Activated CD4-positive, alpha-beta memory T cell treated with anti-CD3 and anti-CD28 coated beads for 36 hours (primary cell): Measurements from ENCODE around the gene LMAN1L. TPM values are rescaled to one million over a fixed set of nuclear protein-coding genes. Genes with fewer than 3 reads are reported as not detected.

Source experiments
- CTCF ChIA-PET: fragments of 350-600 bp; sonication (Branson Sonifier 250); formaldehyde crosslinking; loops from one replicate; lab custom pipeline; 2021; ENCODE audit warnings: antibody characterized with exemption, inconsistent platforms; lab: Charles Lee
- POLR2A ChIA-PET: fragments of 350-600 bp; sonication (Branson Sonifier 250); formaldehyde crosslinking; loops from one replicate; lab custom pipeline; 2021; ENCODE audit warnings: antibody characterized with exemption; lab: Charles Lee
- DNase-seq: peaks from one replicate; pipeline ENCODE4 v3.0.0-alpha.2; 2020
- H3K27ac Mint-ChIP-seq: one replicate; pipeline ENCODE4 v1.8.0; 2021; ENCODE audit warnings: mixed read lengths
- H3K27me3 Mint-ChIP-seq: one replicate; pipeline ENCODE4 v1.8.0; 2021; ENCODE audit warnings: mixed read lengths
- H3K36me3 Mint-ChIP-seq: one replicate; pipeline ENCODE4 v1.8.0; 2021; ENCODE audit warnings: mixed read lengths
- H3K4me1 Mint-ChIP-seq: one replicate; pipeline ENCODE4 v1.8.0; 2021; ENCODE audit warnings: low read depth, mixed read lengths
- H3K4me3 Mint-ChIP-seq: one replicate; pipeline ENCODE4 v1.8.0; 2021; ENCODE audit warnings: mild to moderate bottlenecking, mixed read lengths
- H3K9me3 Mint-ChIP-seq: one replicate; pipeline ENCODE4 v1.8.0; 2021; ENCODE audit warnings: mixed read lengths
- intact Hi-C: fragments of 100-400 bp; cut with micrococcal nuclease; formaldehyde crosslinking; loops from one replicate; pipeline ENCODE4 v1.15.1; 2023
- total RNA-seq, 2 experiments: library from RNA; stranded (reverse); gene quantifications; one replicate each; pipeline ENCODE4 v1.2.3, GENCODE V29; 2021

Gene LMAN1L
- total RNA-seq, 2 experiments from 2014 or later, result not detected

DNA sequence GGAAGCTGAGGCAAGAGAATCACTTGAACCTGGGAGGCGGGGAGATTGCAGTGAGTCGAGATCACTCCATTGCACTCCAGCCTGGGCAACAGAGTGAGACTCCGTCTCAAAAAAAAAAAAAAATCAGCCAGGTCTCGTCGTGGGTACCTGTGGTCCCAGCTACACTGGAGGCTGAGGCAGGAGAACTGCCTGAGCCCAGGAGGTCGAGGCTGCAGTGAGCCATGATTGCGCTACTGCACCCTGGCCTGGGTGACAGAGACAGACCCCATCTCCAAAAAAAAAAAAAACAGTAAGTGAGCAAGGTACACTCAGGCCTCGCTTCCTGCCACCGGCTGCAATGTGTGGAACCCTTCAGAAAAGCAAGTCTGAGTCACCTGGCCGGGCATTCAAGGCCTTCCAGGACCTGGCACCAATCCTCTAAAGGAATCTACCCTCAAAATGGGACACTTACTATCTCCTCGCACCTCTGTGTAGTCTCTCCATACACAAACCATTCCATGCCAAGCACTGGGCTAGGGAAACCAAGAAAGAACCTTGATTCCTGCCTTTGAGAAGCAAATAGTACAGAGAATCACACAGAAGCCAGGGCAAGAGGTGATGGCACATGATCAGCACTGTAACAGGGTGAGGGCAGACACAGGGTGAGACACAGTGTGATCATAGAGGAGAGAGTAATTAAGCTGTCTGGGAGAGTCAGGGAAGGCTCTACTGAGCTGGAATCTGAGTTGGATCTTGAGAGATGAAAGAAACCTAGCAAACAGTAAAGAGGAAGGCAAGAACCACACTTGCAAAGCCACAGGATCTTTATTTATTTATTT lies 50.8 kb downstream of the LMAN1L start:
- Mint-ChIP-seq H3K9me3 (no peaks in the 10 kb centered on the region), H3K36me3 (peaks cover 12% of the 10 kb centered on the region), H3K27me3 (no peaks in the 10 kb centered on the region), H3K27ac (peak overlapping the region; percentile 59), H3K4me3 (no peak overlapping the region), H3K4me1 (peaks cover 50% of the 10 kb centered on the region)
- CTCF ChIA-PET, result interaction anchor here (1.1 kb wide), 1 partner anchor 38 kb away, joined by 4 read pairs; no protein-coding TSS in a partner anchor
- POLR2A ChIA-PET, result no interaction called here
- intact Hi-C loops, result no loop called here
- DNase-seq, result no peak

DNA sequence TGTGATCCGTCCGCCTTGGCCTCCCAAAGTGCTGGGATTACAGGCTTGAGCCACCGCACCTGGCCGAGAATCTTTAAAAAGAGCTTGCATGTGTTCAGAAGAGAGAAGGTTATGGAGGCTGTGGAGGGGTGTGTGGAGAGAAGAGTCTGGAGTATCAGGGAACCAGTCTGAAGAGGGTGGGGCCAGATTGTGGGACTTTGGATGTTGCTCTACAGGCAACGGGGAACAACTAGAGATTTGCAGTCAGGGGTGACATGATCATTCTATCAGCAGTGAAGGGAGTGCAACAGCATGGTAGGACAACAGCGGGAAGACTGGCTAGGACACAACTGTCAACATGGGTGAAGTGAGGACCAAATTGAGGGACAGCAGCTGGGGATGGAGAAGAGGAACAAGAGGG lies 51.7 kb downstream of the LMAN1L start:
- Mint-ChIP-seq H3K27me3 (no peaks in the 10 kb centered on the region), H3K27ac (peak overlapping the region; percentile 26), H3K36me3 (peaks cover 12% of the 10 kb centered on the region), H3K9me3 (no peaks in the 10 kb centered on the region), H3K4me1 (peaks cover 51% of the 10 kb centered on the region), H3K4me3 (no peak overlapping the region)
- DNase-seq, result no peak
- intact Hi-C loops, result no loop called here
- CTCF ChIA-PET, result interaction anchor here (0.6 kb wide), 1 partner anchor 24 kb away, joined by 3 read pairs; no protein-coding TSS in a partner anchor
- POLR2A ChIA-PET, result interaction anchor here (0.7 kb wide), 1 partner anchor 29 kb away, joined by 3 read pairs; no protein-coding TSS in a partner anchor

DNA sequence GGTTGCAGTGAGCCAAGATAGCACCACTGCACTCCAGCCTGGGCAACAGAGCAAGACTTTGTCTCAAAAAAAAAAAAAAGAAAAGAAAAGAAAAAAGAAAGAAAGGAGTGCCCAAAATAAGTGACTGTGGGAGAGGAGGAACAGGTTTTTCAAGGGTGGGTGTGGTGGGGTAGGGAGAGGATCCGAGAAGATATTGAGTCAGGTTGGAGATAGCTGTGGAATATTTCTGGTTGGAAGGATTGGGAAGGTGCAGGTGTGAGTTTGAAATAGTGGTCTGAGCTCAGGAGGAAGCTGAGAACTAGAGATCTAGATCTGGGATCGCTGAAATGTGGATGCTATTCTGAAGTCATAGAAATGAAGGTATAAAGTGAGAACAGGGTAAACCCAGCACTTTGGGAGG lies 52.7 kb downstream of the LMAN1L start:
- intact Hi-C loops, result no loop called here
- Mint-ChIP-seq H3K4me3 (no peak overlapping the region), H3K36me3 (peaks cover 14% of the 10 kb centered on the region), H3K27ac (peak overlapping the region; percentile 38), H3K27me3 (no peaks in the 10 kb centered on the region), H3K4me1 (peaks cover 58% of the 10 kb centered on the region), H3K9me3 (no peaks in the 10 kb centered on the region)
- DNase-seq, result no peak
- CTCF ChIA-PET, result no interaction called here
- POLR2A ChIA-PET, result interaction anchor here (0.6 kb wide), 1 partner anchor 93 kb away, joined by 4 read pairs; no protein-coding TSS in a partner anchor

DNA sequence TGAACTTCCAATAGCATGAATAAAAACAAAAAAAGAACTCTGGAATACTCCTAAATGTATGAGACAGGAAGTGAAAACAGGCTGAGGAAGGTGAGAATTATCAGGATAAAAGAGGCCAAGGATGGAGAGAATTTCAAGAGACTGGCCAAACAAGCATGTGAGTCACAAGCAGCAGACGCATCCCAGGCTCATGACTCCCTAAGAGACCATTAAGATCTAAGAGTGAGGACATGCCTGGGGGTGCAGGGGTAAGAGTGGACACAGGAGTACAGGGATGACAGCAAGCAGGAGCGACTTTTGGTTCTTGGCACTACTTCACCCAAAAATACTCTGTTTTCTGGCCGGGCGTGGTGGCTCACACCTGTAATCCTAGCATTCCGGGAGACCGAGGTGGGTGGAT lies 53.5 kb downstream of the LMAN1L start:
- intact Hi-C loops, result no loop called here
- Mint-ChIP-seq H3K4me3 (no peak overlapping the region), H3K4me1 (peaks cover 66% of the 10 kb centered on the region), H3K27me3 (no peaks in the 10 kb centered on the region), H3K9me3 (no peaks in the 10 kb centered on the region), H3K36me3 (peaks cover 15% of the 10 kb centered on the region), H3K27ac (peak overlapping the region; percentile 44)
- CTCF ChIA-PET, result interaction anchor here (1.1 to 5.4 kb wide), 2 partner anchors 36 to 78 kb away, joined by 3 to 49 read pairs; no protein-coding TSS in a partner anchor
- DNase-seq, result no peak
- POLR2A ChIA-PET, result no interaction called here

DNA sequence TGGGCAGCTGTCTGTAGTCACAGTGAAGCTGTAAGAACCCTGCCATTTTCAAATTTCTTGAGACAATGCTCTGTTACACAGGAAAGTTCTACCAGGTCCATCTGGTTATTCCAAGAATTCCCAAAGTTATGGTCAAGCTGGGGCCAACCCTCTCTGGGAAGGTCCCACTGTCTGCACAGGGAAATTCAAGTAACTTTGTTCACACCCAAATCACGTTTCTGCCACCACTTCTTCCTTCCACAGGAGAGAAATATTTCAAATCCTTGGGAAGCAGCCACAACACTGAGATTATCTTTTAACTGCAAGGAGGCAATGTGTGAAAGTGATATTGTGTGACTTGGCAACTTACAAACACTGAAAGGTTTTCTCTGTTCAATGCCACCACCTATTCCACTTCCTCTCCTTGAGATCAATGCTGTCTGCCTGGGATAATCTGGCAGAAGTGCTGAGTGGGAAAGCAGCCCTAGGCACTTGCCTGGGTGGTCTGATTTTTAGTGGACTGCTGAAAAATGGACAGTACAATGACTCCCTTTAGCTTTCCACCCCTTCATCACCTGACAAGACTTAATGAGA lies 54.9 kb downstream of the LMAN1L start:
- no peak overlapping the region for H3K4me3 Mint-ChIP-seq
- intact Hi-C loops, result no loop called here
- ChIA-PET CTCF (interaction anchor here (0.7 to 5.4 kb wide), 2 partner anchors 22 to 34 kb away, joined by 3 to 49 read pairs; no protein-coding TSS in a partner anchor), POLR2A (no interaction called here)
- peak overlapping the region; percentile 81 for H3K27ac Mint-ChIP-seq
- no peaks in the 10 kb centered on the region for H3K27me3 Mint-ChIP-seq
- no peak for DNase-seq
- peaks cover 79% of the 10 kb centered on the region for H3K4me1 Mint-ChIP-seq
- peaks cover 19% of the 10 kb centered on the region for H3K36me3 Mint-ChIP-seq
- H3K9me3 Mint-ChIP-seq, result no peaks in the 10 kb centered on the region

DNA sequence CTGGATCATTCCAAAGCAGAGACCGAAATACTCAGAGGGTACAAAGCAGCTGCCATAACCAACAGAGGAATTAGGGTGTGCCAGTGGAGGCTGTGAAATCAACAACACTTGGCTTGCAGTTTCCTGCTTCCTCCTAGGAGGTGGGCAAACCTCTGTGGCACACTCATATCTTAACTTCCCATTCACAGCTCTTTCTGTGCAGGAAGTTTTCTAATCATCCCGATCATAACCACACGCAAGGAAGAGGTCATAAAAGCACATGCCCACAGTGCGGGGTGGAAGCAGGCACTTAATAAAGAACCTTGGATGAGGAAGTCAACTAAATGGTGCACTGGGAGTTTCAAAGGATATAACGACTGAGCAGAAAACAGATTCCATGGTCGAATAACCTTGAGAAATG lies 55.4 kb downstream of the LMAN1L start:
- no peak overlapping the region for H3K4me3 Mint-ChIP-seq
- peaks cover 82% of the 10 kb centered on the region for H3K4me1 Mint-ChIP-seq
- H3K27me3 Mint-ChIP-seq, result no peaks in the 10 kb centered on the region
- H3K27ac Mint-ChIP-seq, result peak overlapping the region; percentile 81
- peaks cover 23% of the 10 kb centered on the region for H3K36me3 Mint-ChIP-seq
- intact Hi-C loops, result no loop called here
- ChIA-PET POLR2A (interaction anchor here (0.8 kb wide), 1 partner anchor 81 kb away, joined by 4 read pairs; no protein-coding TSS in a partner anchor), CTCF (interaction anchor here (0.7 to 5.4 kb wide), 2 partner anchors 21 to 34 kb away, joined by 3 to 49 read pairs; no protein-coding TSS in a partner anchor)
- no peaks in the 10 kb centered on the region for H3K9me3 Mint-ChIP-seq
- no peak for DNase-seq

DNA sequence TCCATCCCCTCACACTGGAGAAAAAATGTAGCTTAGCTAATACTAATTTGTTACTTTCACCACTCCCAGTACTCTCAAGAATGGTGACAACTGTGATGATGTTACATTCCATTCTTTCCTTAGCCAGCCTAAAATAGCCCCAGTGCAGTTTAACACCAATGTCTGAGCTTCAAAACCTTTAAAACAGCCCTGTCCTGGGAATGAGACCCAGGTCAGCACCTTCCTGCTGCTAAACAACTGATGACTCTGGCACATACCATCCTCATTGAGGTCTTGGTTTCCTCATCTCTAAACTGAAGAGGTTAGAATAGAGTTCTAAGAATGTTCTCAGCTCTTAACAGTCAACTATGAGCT lies 56.7 kb downstream of the LMAN1L start:
- ChIA-PET POLR2A (interaction anchor here (0.8 to 1.6 kb wide), 8 partner anchors 11 to 92 kb away, joined by 3 to 9 read pairs (median 8); partner anchors contain the start of genes MPI and ULK3), CTCF (interaction anchor here (0.9 to 5.4 kb wide), 13 partner anchors 11 to 99 kb away, joined by 3 to 49 read pairs (median 5); partner anchors contain the start of gene ULK3)
- Mint-ChIP-seq H3K36me3 (peaks cover 21% of the 10 kb centered on the region), H3K4me3 (peak overlapping the region; percentile 45), H3K27ac (peak overlapping the region; percentile 91), H3K4me1 (peaks cover 78% of the 10 kb centered on the region), H3K27me3 (no peaks in the 10 kb centered on the region), H3K9me3 (no peaks in the 10 kb centered on the region)
- DNase-seq, result no peak
- intact Hi-C loops, result no loop called here

DNA sequence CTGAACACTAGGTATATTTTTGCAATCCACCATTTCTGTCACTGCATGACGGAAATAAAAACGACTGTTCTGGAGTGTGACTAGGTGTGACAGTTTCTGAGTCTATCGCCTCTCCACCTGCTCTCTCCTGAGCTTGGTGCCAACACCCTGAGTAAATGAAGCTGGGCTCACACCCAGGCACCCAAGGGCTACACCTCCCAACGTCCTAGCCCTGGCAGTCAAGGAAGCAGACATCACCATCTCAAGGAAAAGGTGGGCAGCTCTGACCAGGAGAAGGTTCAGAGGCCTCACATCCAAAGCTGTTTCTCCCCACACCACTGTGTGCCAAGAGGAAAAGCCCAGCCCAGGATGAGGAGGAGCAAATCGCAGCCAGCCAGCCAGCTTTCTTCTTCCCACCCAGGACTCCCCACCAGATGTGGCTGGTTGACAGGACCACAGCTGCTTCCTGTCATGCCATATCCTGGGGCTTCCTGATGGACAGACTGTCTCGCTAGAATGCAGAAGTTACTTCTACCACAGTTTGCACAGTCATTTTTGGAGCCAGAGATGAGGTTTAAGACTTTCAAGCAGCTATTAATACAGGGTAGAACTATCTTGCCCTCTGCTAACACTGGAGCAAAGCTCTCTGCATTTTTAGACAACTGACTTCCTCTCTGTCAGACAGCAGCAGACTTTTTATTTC lies 57.2 kb downstream of the LMAN1L start:
- Mint-ChIP-seq H3K9me3 (no peaks in the 10 kb centered on the region), H3K27ac (peak overlapping the region; percentile 91), H3K27me3 (no peaks in the 10 kb centered on the region), H3K36me3 (peaks cover 21% of the 10 kb centered on the region), H3K4me1 (peaks cover 74% of the 10 kb centered on the region), H3K4me3 (peak overlapping the region; percentile 45)
- ChIA-PET POLR2A (interaction anchor here (0.8 to 1.7 kb wide), 11 partner anchors 12 to 329 kb away, joined by 3 to 9 read pairs (median 8); partner anchors contain the start of genes ARID3B, FAM219B, MPI and ULK3), CTCF (interaction anchor here (0.6 to 5.4 kb wide), 16 partner anchors 12 to 231 kb away, joined by 3 to 49 read pairs (median 6); partner anchors contain the start of gene ULK3)
- intact Hi-C loops, result loop anchor here (1.0 to 10.0 kb wide), 4 partner anchors 25 to 582 kb away; partner anchors contain the start of genes C15orf39 and SIN3A
- DNase-seq, result peak; percentile 78

DNA sequence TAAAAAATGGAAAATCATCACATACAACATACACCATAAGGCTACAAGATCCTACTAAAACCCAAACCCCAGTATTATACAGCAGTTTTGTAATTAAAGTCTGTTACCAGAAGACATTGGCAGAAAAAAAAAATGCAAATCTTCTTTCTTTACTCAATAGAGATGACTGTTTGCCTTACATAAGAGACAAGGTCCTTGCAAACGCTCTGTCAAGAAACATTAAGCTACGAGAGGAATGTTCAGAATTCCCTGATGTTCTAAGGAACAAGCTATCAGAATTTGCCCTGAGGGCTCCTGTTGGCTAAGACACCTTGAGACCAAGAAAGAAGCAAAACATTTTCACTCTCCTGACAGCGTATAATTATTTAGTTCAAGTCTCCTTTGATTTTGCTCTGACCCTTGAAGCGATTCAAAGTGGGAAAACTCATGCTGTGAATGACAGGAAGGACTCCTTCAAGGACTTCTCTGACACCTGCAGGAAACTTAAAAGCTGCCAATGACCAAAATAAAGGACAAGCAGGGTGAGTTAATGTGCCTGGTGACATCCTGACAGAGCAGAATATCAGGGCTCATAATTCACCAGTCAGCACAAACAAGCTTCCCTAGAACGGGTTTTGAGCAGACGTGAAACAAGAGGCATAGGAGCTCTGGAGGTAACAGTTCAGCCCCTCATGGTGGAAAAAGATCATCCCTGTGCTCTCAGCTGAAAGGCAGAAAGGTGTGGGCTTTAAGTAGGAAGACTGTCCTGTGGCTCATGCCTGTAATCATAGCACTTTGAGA lies 58.0 kb downstream of the LMAN1L start:
- ChIA-PET CTCF (interaction anchor here (0.6 to 5.4 kb wide), 16 partner anchors 17 to 231 kb away, joined by 3 to 49 read pairs (median 6); partner anchors contain the start of genes MPI and ULK3), POLR2A (interaction anchor here (0.7 to 1.7 kb wide), 11 partner anchors 13 to 330 kb away, joined by 3 to 9 read pairs (median 5); partner anchors contain the start of genes ARID3B, FAM219B, MPI and ULK3)

DNA sequence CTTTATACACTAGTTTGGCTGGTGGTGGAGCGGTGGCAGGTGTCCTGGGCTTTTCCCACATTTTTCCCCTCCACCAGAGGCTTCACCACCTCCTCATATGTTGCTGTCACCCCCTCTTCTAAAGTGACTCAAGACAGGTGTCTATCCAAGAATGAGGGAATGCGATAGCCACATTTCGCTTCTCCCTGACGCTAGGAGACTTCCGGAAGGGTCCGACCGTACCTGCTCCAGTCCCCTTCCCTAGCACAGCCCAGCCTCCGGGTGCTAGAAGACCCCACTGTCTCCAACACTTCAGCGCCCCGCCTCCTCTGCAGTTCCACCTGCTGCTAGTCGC lies 60.0 kb downstream of the LMAN1L start:
- CTCF ChIA-PET, result interaction anchor here (0.6 to 4.9 kb wide), 2 partner anchors 20 to 29 kb away, joined by 3 to 35 read pairs; no protein-coding TSS in a partner anchor
- no peak for DNase-seq
- Mint-ChIP-seq H3K9me3 (no peaks in the 10 kb centered on the region), H3K4me3 (peak overlapping the region; percentile 96), H3K36me3 (peaks cover 16% of the 10 kb centered on the region), H3K27ac (peak overlapping the region; percentile 90), H3K27me3 (no peaks in the 10 kb centered on the region), H3K4me1 (peaks cover 51% of the 10 kb centered on the region)
- intact Hi-C loops, result loop anchor here (1.0 to 10.0 kb wide), 6 partner anchors 16 to 580 kb away; partner anchors contain the start of genes C15orf39, COX5A, FAM219B and SIN3A
- POLR2A ChIA-PET, result interaction anchor here (0.6 to 1.5 kb wide), 2 partner anchors 17 to 29 kb away, joined by 3 to 4 read pairs; no protein-coding TSS in a partner anchor

More for the DNA sequence above, 58.0 kb downstream of the LMAN1L start:
- peak overlapping the region; percentile 91 for H3K27ac Mint-ChIP-seq
- H3K4me1 Mint-ChIP-seq, result peaks cover 69% of the 10 kb centered on the region
- intact Hi-C loops, result loop anchor here (1.0 to 10.0 kb wide), 4 partner anchors 25 to 582 kb away; partner anchors contain the start of genes C15orf39 and SIN3A
- no peaks in the 10 kb centered on the region for H3K9me3 Mint-ChIP-seq
- H3K4me3 Mint-ChIP-seq, result peak overlapping the region; percentile 45
- peaks cover 21% of the 10 kb centered on the region for H3K36me3 Mint-ChIP-seq
- DNase-seq, result no peak
- H3K27me3 Mint-ChIP-seq, result no peaks in the 10 kb centered on the region
